CD4-positive, CD25-positive, alpha-beta regulatory T cell (primary cell): ENCODE measurements around the gene USP15. TPM values are rescaled to one million over a fixed set of nuclear protein-coding genes. Genes with fewer than 3 reads are reported as not detected.

ENCODE experiments used
- ATAC-seq, 2 donors: fragments of 150-1000 bp; cut with Tn5 transposase; one replicate each; pipeline ENCODE4 v1.10.0; 2021; ENCODE audit warnings: low read depth in 2 of 2, moderate number of reproducible peaks in 2 of 2, moderate library complexity in 1 of 2
- DNase-seq, 3 donors: peaks; one replicate each; pipeline versions ENCODE4 v3.0.0 to v3.0.0-alpha.2; 2012 to 2022; ENCODE audit warnings: mixed read lengths in 1 of 3
- H3K27ac ChIP-seq: one replicate; pipeline ENCODE4 v1.7.0; 2013; ENCODE audit warnings: mild to moderate bottlenecking, low read length; ENCODE audit not compliant: insufficient read depth, poor library complexity, severe bottlenecking
- H3K27me3 ChIP-seq: one replicate; pipeline ENCODE4 v1.7.0; 2013; ENCODE audit warnings: low read length; ENCODE audit not compliant: control insufficient read depth, insufficient read depth
- H3K36me3 ChIP-seq: one replicate; pipeline ENCODE4 v1.7.0; 2013; ENCODE audit warnings: mild to moderate bottlenecking, low read length, moderate library complexity; ENCODE audit not compliant: control insufficient read depth, insufficient read depth
- H3K4me1 ChIP-seq: 2 replicates; pipeline ENCODE4 v1.7.0; 2013; ENCODE audit warnings: mild to moderate bottlenecking, low read length; ENCODE audit not compliant: insufficient read depth, control insufficient read depth, poor library complexity, severe bottlenecking
- H3K4me3 ChIP-seq: one replicate; pipeline ENCODE4 v1.7.0; 2013; ENCODE audit warnings: low read depth, mild to moderate bottlenecking, low read length, moderate library complexity
- H3K9me3 ChIP-seq, 2 experiments: 1 replicate in 1 of 2; 2 replicates in 1 of 2; pipeline ENCODE4 v1.7.0; 2013; ENCODE audit warnings: low read length in 2 of 2, mild to moderate bottlenecking in 1 of 2, moderate library complexity in 1 of 2; ENCODE audit not compliant: control insufficient read depth in 2 of 2
- H3K27ac Mint-ChIP-seq, 3 donors: one replicate each; pipeline ENCODE4 v1.8.0; 2020 to 2022; ENCODE audit warnings: mild to moderate bottlenecking in 3 of 3, mixed read lengths in 3 of 3, moderate library complexity in 2 of 3
- H3K27me3 Mint-ChIP-seq: one replicate; pipeline ENCODE4 v1.8.0; 2022; ENCODE audit warnings: mild to moderate bottlenecking, mixed read lengths
- H3K36me3 Mint-ChIP-seq: one replicate; pipeline ENCODE4 v1.8.0; 2020; ENCODE audit warnings: mixed read lengths
- H3K4me1 Mint-ChIP-seq, 4 donors: one replicate each; pipeline ENCODE4 v1.8.0; 2020 to 2022; ENCODE audit warnings: mixed read lengths in 4 of 4, mild to moderate bottlenecking in 1 of 4
- H3K4me3 Mint-ChIP-seq, 4 donors: one replicate each; pipeline ENCODE4 v1.8.0; 2020 to 2022; ENCODE audit warnings: mild to moderate bottlenecking in 4 of 4, mixed read lengths in 4 of 4, moderate library complexity in 3 of 4
- H3K9me3 Mint-ChIP-seq, 7 donors: one replicate each; pipeline ENCODE4 v1.8.0; 2020 to 2022; ENCODE audit warnings: mixed read lengths in 7 of 7, mild to moderate bottlenecking in 3 of 7, moderate library complexity in 2 of 7
- polyA plus RNA-seq, 4 donors: library from polyadenylated mRNA; unstranded; fragments of 300-500 nt; fragmentation: Illumina TruSeq; gene quantifications; one replicate each; pipeline ENCODE4 v1.2.3, GENCODE V29; 2021
- total RNA-seq: library from RNA; stranded (reverse); gene quantifications from one replicate; pipeline ENCODE4 v1.2.3, GENCODE V29; 2022

USP15 gene
- total and polyA plus RNA-seq, 5 donors from 2014 or later, result 183 to 417 (median 213) TPM

GRCh38 chr12:62258231-62258630 lies 2.0 kb upstream of the USP15 start:
- Histone ChIP-seq H3K9me3 (no peaks in the 10 kb centered on the region), H3K27ac (peak overlapping the region; percentile 99), H3K27me3 (no peaks in the 10 kb centered on the region), H3K4me3 (peak overlapping the region; percentile 99), H3K4me1 (peaks cover 43% of the 10 kb centered on the region), H3K36me3 (peaks cover 5% of the 10 kb centered on the region)
- H3K4me1 Mint-ChIP-seq, result peaks cover 8 to 64% (median 35%) of the 10 kb centered on the region in 4 donors
- DNase-seq (no peak), ATAC-seq (no peak)
- peak overlapping the region; percentile 96 to 100 (median 99) for H3K27ac Mint-ChIP-seq
- H3K4me3 Mint-ChIP-seq, result peak overlapping the region; percentile 97 to 100 (median 99)
- peaks cover 11% of the 10 kb centered on the region for H3K36me3 Mint-ChIP-seq
- H3K27me3 Mint-ChIP-seq, result peaks cover 5% of the 10 kb centered on the region
- no peaks in the 10 kb centered on the region for H3K9me3 Mint-ChIP-seq

GRCh38 chr12:62258941-62259630 lies 1.1 kb upstream of the USP15 start:
- DNase-seq (peak in 1 of 3 donors; percentile 68), ATAC-seq (peak; percentile 5 to 8)
- peaks cover 49% of the 10 kb centered on the region for H3K4me1 ChIP-seq
- H3K27ac ChIP-seq, result peak overlapping the region; percentile 99
- Mint-ChIP-seq H3K4me3 (peak overlapping the region; percentile 97 to 100 (median 99)), H3K9me3 (no peaks in the 10 kb centered on the region), H3K4me1 (peaks cover 12 to 64% (median 36%) of the 10 kb centered on the region in 4 donors), H3K27me3 (peaks cover 5% of the 10 kb centered on the region), H3K36me3 (peaks cover 11% of the 10 kb centered on the region), H3K27ac (peak overlapping the region; percentile 96 to 100 (median 99))
- peaks cover 11% of the 10 kb centered on the region for H3K36me3 ChIP-seq
- no peaks in the 10 kb centered on the region for H3K9me3 ChIP-seq
- peak overlapping the region; percentile 99 for H3K4me3 ChIP-seq
- no peaks in the 10 kb centered on the region for H3K27me3 ChIP-seq

- H3K4me1 ChIP-seq, result peaks cover 52% of the 10 kb centered on the region
- peaks cover 12 to 64% (median 39%) of the 10 kb centered on the region in 4 donors for H3K4me1 Mint-ChIP-seq
- peak overlapping the region; percentile 99 for H3K4me3 ChIP-seq
- no peaks in the 10 kb centered on the region for H3K9me3 Mint-ChIP-seq
- peak overlapping the region; percentile 99 for H3K27ac ChIP-seq
- peaks cover 5% of the 10 kb centered on the region for H3K27me3 Mint-ChIP-seq
- DNase-seq (no peak), ATAC-seq (peak in 1 of 2 donors; percentile 1)
- peak overlapping the region; percentile 96 to 100 (median 99) for H3K27ac Mint-ChIP-seq
- H3K36me3 Mint-ChIP-seq, result peaks cover 14% of the 10 kb centered on the region
- H3K36me3 ChIP-seq, result peaks cover 11% of the 10 kb centered on the region
- H3K27me3 ChIP-seq, result no peaks in the 10 kb centered on the region
- H3K9me3 ChIP-seq, result no peaks in the 10 kb centered on the region
- H3K4me3 Mint-ChIP-seq, result peak overlapping the region; percentile 97 to 100 (median 99)
Observed at GRCh38 chr12:62259631-62259992, 592 bp upstream of the USP15 start.

GRCh38 chr12:62260733-62261683 lies 804 bp downstream of the USP15 start:
- peaks cover 5% of the 10 kb centered on the region for H3K27me3 Mint-ChIP-seq

GRCh38 chr12:62261876-62262517 lies 1.8 kb downstream of the USP15 start:
- H3K4me1 ChIP-seq, result peaks cover 63% of the 10 kb centered on the region

More at GRCh38 chr12:62260733-62261683, 804 bp downstream of the USP15 start:
- H3K27me3 ChIP-seq, result no peaks in the 10 kb centered on the region
- H3K27ac Mint-ChIP-seq, result peak overlapping the region; percentile 96 to 100 (median 99)
- peak overlapping the region; percentile 99 for H3K27ac ChIP-seq
- peaks cover 17 to 67% (median 47%) of the 10 kb centered on the region in 4 donors for H3K4me1 Mint-ChIP-seq
- peaks cover 17% of the 10 kb centered on the region for H3K36me3 Mint-ChIP-seq
- peaks cover 11% of the 10 kb centered on the region for H3K36me3 ChIP-seq
- peak overlapping the region; percentile 100 for H3K4me3 ChIP-seq
- no peaks in the 10 kb centered on the region for H3K9me3 ChIP-seq
- ATAC-seq (peak; percentile 42 to 43), DNase-seq (peak; percentile 63 to 97 (median 72))
- no peaks in the 10 kb centered on the region for H3K9me3 Mint-ChIP-seq
- H3K4me3 Mint-ChIP-seq, result peak overlapping the region; percentile 97 to 100 (median 99)
- H3K4me1 ChIP-seq, result peaks cover 63% of the 10 kb centered on the region

GRCh38 chr12:62263232-62263631 lies 3.0 kb downstream of the USP15 start:
- Mint-ChIP-seq H3K36me3 (peaks cover 13% of the 10 kb centered on the region), H3K4me3 (peak overlapping the region; percentile 97 to 100 (median 99)), H3K9me3 (no peaks in the 10 kb centered on the region), H3K27me3 (peaks cover 5% of the 10 kb centered on the region), H3K4me1 (peaks cover 11 to 69% (median 51%) of the 10 kb centered on the region in 4 donors), H3K27ac (peak overlapping the region; percentile 91 to 97 (median 94))
- ATAC-seq (no peak), DNase-seq (no peak)
- H3K4me1 ChIP-seq, result peaks cover 58% of the 10 kb centered on the region
- H3K36me3 ChIP-seq, result peaks cover 16% of the 10 kb centered on the region
- no peaks in the 10 kb centered on the region for H3K9me3 ChIP-seq
- H3K27me3 ChIP-seq, result no peaks in the 10 kb centered on the region
- H3K27ac ChIP-seq, result peak overlapping the region; percentile 99
- peak overlapping the region; percentile 100 for H3K4me3 ChIP-seq

More at GRCh38 chr12:62261876-62262517, 1.8 kb downstream of the USP15 start:
- H3K9me3 ChIP-seq, result no peaks in the 10 kb centered on the region
- H3K4me3 ChIP-seq, result peak overlapping the region; percentile 100
- DNase-seq, result no peak
- no peaks in the 10 kb centered on the region for H3K27me3 ChIP-seq
- peak overlapping the region; percentile 72 to 99 (median 79) for H3K27ac Mint-ChIP-seq
- H3K4me1 Mint-ChIP-seq, result peaks cover 10 to 68% (median 46%) of the 10 kb centered on the region in 4 donors
- ATAC-seq, result no peak
- H3K9me3 Mint-ChIP-seq, result no peaks in the 10 kb centered on the region
- H3K27me3 Mint-ChIP-seq, result peaks cover 5% of the 10 kb centered on the region
- peak overlapping the region; percentile 99 for H3K27ac ChIP-seq
- peak overlapping the region; percentile 97 to 100 (median 99) for H3K4me3 Mint-ChIP-seq
- H3K36me3 Mint-ChIP-seq, result peaks cover 13% of the 10 kb centered on the region
- peaks cover 12% of the 10 kb centered on the region for H3K36me3 ChIP-seq

GRCh38 chr12:62263966-62264365 lies 3.8 kb downstream of the USP15 start:
- no peaks in the 10 kb centered on the region for H3K9me3 ChIP-seq
- Mint-ChIP-seq H3K36me3 (peaks cover 13% of the 10 kb centered on the region), H3K27ac (peak overlapping the region; percentile 91 to 97 (median 94)), H3K27me3 (peaks cover 5% of the 10 kb centered on the region), H3K4me1 (peaks cover 18 to 71% (median 51%) of the 10 kb centered on the region in 4 donors), H3K9me3 (no peaks in the 10 kb centered on the region), H3K4me3 (peak overlapping the region; percentile 97 to 100 (median 99))
- H3K27me3 ChIP-seq, result no peaks in the 10 kb centered on the region
- H3K4me3 ChIP-seq, result peak overlapping the region; percentile 100
- ATAC-seq (no peak), DNase-seq (peak in 1 of 3 donors; percentile 46)
- H3K27ac ChIP-seq, result peak overlapping the region; percentile 99
- peaks cover 16% of the 10 kb centered on the region for H3K36me3 ChIP-seq
- H3K4me1 ChIP-seq, result peaks cover 58% of the 10 kb centered on the region
